Heart left ventricle (tissue), 13 donors: ENCODE data around the gene N4BP3.

ENCODE experiments used
- CTCF ChIP-seq, 12 donors: fragments of 200-600 bp; sonication (generic) in 4 of 12; IDR thresholded peaks; one replicate each; pipeline versions ENCODE4 v1.5.0 to v1.8.0; 2018 to 2022; ENCODE audit warnings: antibody characterized with exemption in 12 of 12, mild to moderate bottlenecking in 5 of 12
- POLR2A ChIP-seq, 2 donors: fragments of 450-650 bp; IDR thresholded peaks; one replicate each; pipeline ENCODE4 v1.6.1; 2017; ENCODE audit warnings: antibody characterized with exemption in 2 of 2, mild to moderate bottlenecking in 2 of 2, moderate library complexity in 2 of 2
- donor health status: ischemic (EF 13 %, LVEDD 7.1; RV severe dilation, severe dysfunction).
- donor health status: DM: no; HTN: yes; CAD: no.
- donor health status: DM: no; HTN: no; CAD: no.
- donor health status: ischemic (EF 25% LVEDD 6.9; RV normal size, moderate dysfunction).
- donor health status: ischemic (EF 25% LVEDD 5.7; RV mildly dilated, moderate dysfunction).
- donor health status: ischemic (EF 35%, LVEDD 5.7; RV mildly dilated, moderate dysfunction).
- donor health status: nonischemic (EF 11% LVEDD 7.7; RV severe dilation, severe dysfunction).
- donor health status: DM: yes; HTN: yes; CAD: no.
- donor health status: PGD.
- donor health status: ischemic (EF 29% LVEDD 5.4; RV normal size, mild dysfunction).
- donor health status: nonischemic (EF 23%, LVEDD 6.1; RV moderate dilation, normal function).

- TF ChIP-seq CTCF (IDR thresholded peaks at IDR 0.05) (no peak), POLR2A (IDR thresholded peaks at IDR 0.05) (no peak)
Observed at GRCh38 chr5:178131446-178131996, 18.2 kb downstream of the N4BP3 start.
